Measurements from ENCODE around the gene C2CD3.
A peak's percentile ranks its signal among the peaks of the same experiment; 100 is the strongest.

The C2CD3 gene

GRCh38 chr11:74018331-74019005, 152.3 kb downstream of the C2CD3 start:
- no peak for DNase-seq (ENCODE audit: low read depth, low spot score)

- DNase-seq (ENCODE audit: low read depth, low spot score) = no peak
Observed at GRCh38 chr11:74017631-74018030, 153.2 kb downstream of the C2CD3 start.

GRCh38 chr11:74015919-74016684, 154.7 kb downstream of the C2CD3 start:
- DNase-seq (ENCODE audit: low read depth, low spot score) = no peak

- no peak for DNase-seq (ENCODE audit: low read depth, low spot score)
Observed at GRCh38 chr11:74014880-74015279, 155.9 kb downstream of the C2CD3 start.

GRCh38 chr11:74013141-74013540, 157.7 kb downstream of the C2CD3 start:
- DNase-seq (ENCODE audit: low read depth, low spot score) = no peak

GRCh38 chr11:74012074-74012809, 158.6 kb downstream of the C2CD3 start:
- no peak for DNase-seq (ENCODE audit: low read depth, low spot score)

- DNase-seq (ENCODE audit: low read depth, low spot score) = no peak
Observed at GRCh38 chr11:74011360-74012073, 159.3 kb downstream of the C2CD3 start.

- no peak for DNase-seq (ENCODE audit: low read depth, low spot score)
Observed at GRCh38 chr11:74010306-74011300, 160.2 kb downstream of the C2CD3 start.

GRCh38 chr11:74009675-74010305, 161.0 kb downstream of the C2CD3 start:
- DNase-seq (ENCODE audit: low read depth, low spot score) = no peak

- no peak for DNase-seq (ENCODE audit: low read depth, low spot score)
Observed at GRCh38 chr11:74009230-74009547, 161.6 kb downstream of the C2CD3 start.

GRCh38 chr11:74008373-74009229, 162.2 kb downstream of the C2CD3 start, which contains the start of gene UCP3:
UCP3 (minus strand) TSS chr11:74009085; CDS start chr11:74007042, 2,043 bp downstream.
- no peak for DNase-seq (ENCODE audit: low read depth, low spot score)

GRCh38 chr11:74007691-74008372, 163.0 kb downstream of the C2CD3 start:
- DNase-seq (ENCODE audit: low read depth, low spot score) = no peak

GRCh38 chr11:74006743-74007304, 164.0 kb downstream of the C2CD3 start:
- DNase-seq (ENCODE audit: low read depth, low spot score) = no peak

- DNase-seq (ENCODE audit: low read depth, low spot score) = no peak
Observed at GRCh38 chr11:74005721-74006517, 164.9 kb downstream of the C2CD3 start.

GRCh38 chr11:74004759-74005615, 165.8 kb downstream of the C2CD3 start:
- DNase-seq (ENCODE audit: low read depth, low spot score) = peak; percentile 57

- DNase-seq (ENCODE audit: low read depth, low spot score) = no peak
Observed at GRCh38 chr11:74004046-74004695, 166.6 kb downstream of the C2CD3 start.

All from activated naive CD8-positive, alpha-beta T cell treated with anti-CD3 and anti-CD28 coated beads, Interleukin-2, amount 50 U/mL, for 16 hours (primary cell).